Measurements from ENCODE around the gene PSME1.

- TF ChIP-seq CTCF (conservative IDR thresholded peaks at IDR 0.05; ENCODE audit: low read depth in 2 of 2) (no peak), EZH2 (IDR thresholded peaks at IDR 0.05; ENCODE audit: low read depth, unreplicated experiment) (no peak), NANOG (IDR thresholded peaks at IDR 0.05; ENCODE audit: borderline replicate concordance) (no peak), POLR2AphosphoS5 (IDR thresholded peaks at IDR 0.05; ENCODE audit: low read depth) (no peak), STAT1 (IDR thresholded peaks at IDR 0.05; ENCODE audit: unreplicated experiment) (no peak), JUNB (IDR thresholded peaks at IDR 0.05; ENCODE audit: unreplicated experiment) (no peak), EZH2phosphoT487 (IDR thresholded peaks at IDR 0.05; ENCODE audit: unreplicated experiment) (no peak), ZNF462 (CRISPR knock-in tag; IDR thresholded peaks at IDR 0.05) (no peak), CREB1 (CRISPR knock-in tag; IDR thresholded peaks at IDR 0.05; ENCODE audit: low read depth) (no peak), ETS1 (IDR thresholded peaks at IDR 0.05) (no peak)
- TF ChIP-seq, protein P1, sequence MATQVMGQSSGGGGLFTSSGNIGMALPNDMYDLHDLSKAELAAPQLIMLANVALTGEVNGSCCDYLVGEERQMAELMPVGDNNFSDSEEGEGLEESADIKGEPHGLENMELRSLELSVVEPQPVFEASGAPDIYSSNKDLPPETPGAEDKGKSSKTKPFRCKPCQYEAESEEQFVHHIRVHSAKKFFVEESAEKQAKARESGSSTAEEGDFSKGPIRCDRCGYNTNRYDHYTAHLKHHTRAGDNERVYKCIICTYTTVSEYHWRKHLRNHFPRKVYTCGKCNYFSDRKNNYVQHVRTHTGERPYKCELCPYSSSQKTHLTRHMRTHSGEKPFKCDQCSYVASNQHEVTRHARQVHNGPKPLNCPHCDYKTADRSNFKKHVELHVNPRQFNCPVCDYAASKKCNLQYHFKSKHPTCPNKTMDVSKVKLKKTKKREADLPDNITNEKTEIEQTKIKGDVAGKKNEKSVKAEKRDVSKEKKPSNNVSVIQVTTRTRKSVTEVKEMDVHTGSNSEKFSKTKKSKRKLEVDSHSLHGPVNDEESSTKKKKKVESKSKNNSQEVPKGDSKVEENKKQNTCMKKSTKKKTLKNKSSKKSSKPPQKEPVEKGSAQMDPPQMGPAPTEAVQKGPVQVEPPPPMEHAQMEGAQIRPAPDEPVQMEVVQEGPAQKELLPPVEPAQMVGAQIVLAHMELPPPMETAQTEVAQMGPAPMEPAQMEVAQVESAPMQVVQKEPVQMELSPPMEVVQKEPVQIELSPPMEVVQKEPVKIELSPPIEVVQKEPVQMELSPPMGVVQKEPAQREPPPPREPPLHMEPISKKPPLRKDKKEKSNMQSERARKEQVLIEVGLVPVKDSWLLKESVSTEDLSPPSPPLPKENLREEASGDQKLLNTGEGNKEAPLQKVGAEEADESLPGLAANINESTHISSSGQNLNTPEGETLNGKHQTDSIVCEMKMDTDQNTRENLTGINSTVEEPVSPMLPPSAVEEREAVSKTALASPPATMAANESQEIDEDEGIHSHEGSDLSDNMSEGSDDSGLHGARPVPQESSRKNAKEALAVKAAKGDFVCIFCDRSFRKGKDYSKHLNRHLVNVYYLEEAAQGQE (IDR thresholded peaks at IDR 0.05; ENCODE audit: unreplicated experiment): no peak
Measured at GRCh38 chr14:24156840-24157239, 20.8 kb downstream of the PSME1 start.
